Renal cortical epithelial cell (primary cell): ENCODE measurements around the gene CCNQ. TPM values are rescaled to one million over a fixed set of nuclear protein-coding genes. Genes with fewer than 3 reads are reported as not detected.

Source experiments
- DNase-seq: peaks from one replicate; pipeline ENCODE4 v3.0.0-alpha.2; 2011; ENCODE audit warnings: low read depth
- total RNA-seq: library from RNA; depleted of rRNA; stranded (reverse); fragments of >200 nt; gene quantifications from 2 replicates; pipeline ENCODE4 v1.2.3, GENCODE V29; 2014

Gene CCNQ
- total RNA-seq, 1 donor from 2014 or later = 13.9 TPM

- DNase-seq = peak; percentile 18
Observed at GRCh38 chrX:153539171-153539978, 59.6 kb downstream of the CCNQ start.

- no peak for DNase-seq
Observed at GRCh38 chrX:153538424-153538823, 60.5 kb downstream of the CCNQ start.

Other genes with a start within 250 kb of the CCNQ start
- 0.05 TPM in 1 of 2 replicates, not detected in the other for gene PNMA6E, start 197.8 kb downstream of the CCNQ start, total RNA-seq
- gene ZFP92, start 187.7 kb downstream of the CCNQ start, total RNA-seq = 0.35 and 4.6 TPM in 2 replicates
- 0.50 TPM in 1 of 2 replicates, not detected in the other for gene TREX2, start 153.1 kb downstream of the CCNQ start, total RNA-seq
- 6.5 and 14.4 TPM in 2 replicates for gene HAUS7, start 128.6 kb downstream of the CCNQ start, total RNA-seq
- 0.17 and 6.0 TPM in 2 replicates for gene BGN, start 104.2 kb downstream of the CCNQ start, total RNA-seq
- gene ATP2B3, start 81.5 kb downstream of the CCNQ start, total RNA-seq = 0.05 TPM in 1 of 2 replicates, not detected in the other
- gene DUSP9, start 48.1 kb upstream of the CCNQ start, total RNA-seq = 1.1 TPM in 1 of 2 replicates, not detected in the other
- 0.75 TPM in 1 of 2 replicates, not detected in the other for gene PNCK, start 74.7 kb upstream of the CCNQ start, total RNA-seq
- gene SLC6A8, start 88.8 kb upstream of the CCNQ start, total RNA-seq = 9.2 and 80.4 TPM in 2 replicates
- gene BCAP31, start 125.2 kb upstream of the CCNQ start, total RNA-seq = 233 and 273 TPM in 2 replicates
- gene ABCD1, start 125.7 kb upstream of the CCNQ start, total RNA-seq = 10.6 and 22.3 TPM in 2 replicates
- gene PLXNB3, start 165.1 kb upstream of the CCNQ start, total RNA-seq = 2.6 and 10.3 TPM in 2 replicates
- gene SRPK3, start 181.9 kb upstream of the CCNQ start, total RNA-seq = 0.17 and 0.25 TPM in 2 replicates
- gene IDH3G, start 195.2 kb upstream of the CCNQ start, total RNA-seq = 71.7 and 80.9 TPM in 2 replicates
- 59.6 and 140 TPM in 2 replicates for gene SSR4, start 195.5 kb upstream of the CCNQ start, total RNA-seq
- under 0.01 and 0.30 TPM in 2 replicates for gene PDZD4, start 231.4 kb upstream of the CCNQ start, total RNA-seq